NCI-H82 treated with DMSO at 0.1 percent for 48 hours (cell line): ENCODE results near the gene ZNF213.
"Not testable (repeated sequence)": the region's sequence is repeated elsewhere in the genome, so short reads cannot be mapped to it uniquely, and the experiment has no call there.

Source experiments
- DNase-seq: peaks from one replicate; lab custom pipeline; 2025; ENCODE audit not compliant: unreplicated experiment; lab: John Stamatoyannopoulos, UW

The ZNF213 gene

DNA sequence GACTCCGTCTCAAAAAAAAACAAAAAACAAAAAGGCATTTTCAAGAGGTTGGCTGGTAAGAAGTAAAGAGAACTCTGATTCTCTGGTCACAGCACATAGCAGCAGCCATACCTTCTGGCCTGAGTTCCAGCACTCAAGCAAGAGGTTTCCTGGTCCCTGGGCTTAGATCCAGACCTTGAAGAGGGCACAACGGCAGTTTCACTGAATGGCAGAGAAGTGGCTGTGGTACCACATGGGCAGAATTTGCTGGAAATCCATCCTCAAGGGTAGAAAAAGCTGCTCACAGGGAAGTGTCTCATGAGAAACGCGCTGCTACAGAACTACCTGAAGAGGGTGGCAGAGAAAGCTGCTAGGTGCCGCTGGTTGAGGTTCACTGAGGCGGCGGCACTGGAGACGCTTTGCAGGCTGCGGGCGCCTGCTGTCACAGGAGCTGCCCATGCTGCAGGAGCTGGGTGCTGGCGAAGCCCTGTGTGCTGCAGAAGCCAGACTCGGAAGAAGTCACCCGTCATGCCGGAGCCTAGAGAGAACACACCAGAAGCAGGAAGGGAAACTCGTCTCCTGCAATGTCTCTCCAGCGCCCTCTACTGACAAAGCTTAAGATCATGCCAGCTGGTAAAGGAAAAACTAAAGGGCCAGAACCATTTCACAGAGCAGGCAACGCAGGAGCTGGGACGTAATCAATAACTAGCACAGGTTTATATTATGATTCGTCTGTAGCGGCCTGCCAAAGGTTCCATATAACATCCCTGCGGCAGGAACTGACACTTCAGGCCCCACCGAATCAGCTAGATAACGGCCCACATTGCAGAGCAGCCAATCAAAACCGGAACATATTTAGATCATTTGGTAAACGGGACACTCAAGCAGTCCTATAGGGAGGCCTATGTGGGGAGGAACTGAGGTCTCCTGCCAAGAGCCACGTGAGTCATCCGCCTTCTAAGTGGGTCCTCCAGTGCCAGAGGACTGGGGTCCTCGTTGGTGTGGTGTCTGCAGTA lies 5.4 kb upstream of the ZNF213 start:
- peak; percentile 67 for DNase-seq

DNA sequence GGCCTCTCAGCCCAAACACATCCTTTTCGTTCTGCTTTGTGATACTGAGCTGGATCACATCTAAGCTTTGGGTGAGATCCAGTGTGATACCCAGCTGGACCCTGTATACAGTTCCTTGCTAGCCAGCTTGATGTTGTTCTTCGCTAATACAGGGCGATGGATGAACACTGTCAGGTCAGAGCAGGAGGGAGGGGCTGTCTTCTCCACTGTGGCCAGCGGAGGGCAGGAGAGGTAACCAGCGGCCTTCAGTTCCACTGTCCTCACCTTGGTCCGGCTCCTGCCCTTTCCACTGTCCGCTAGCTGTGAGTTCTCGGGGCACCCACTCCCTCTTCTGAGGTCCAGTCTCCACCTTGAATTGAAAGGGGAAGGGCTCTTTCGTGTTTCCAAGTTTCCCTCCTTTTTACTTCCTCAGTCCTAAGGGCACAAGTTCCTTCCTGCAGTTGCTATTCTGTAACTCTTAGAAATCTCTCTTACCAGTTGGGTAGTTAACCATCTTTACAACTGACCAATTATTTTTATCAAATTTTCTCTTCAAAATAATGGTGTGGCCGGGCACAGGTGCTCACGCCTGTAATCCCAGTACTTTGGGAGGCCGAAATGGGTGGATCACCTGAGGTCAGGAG lies 3.0 kb upstream of the ZNF213 start:
- peak; percentile 6 for DNase-seq

GRCh38 chr16:3133844-3134243 lies 985 bp upstream of the ZNF213 start:
- no peak for DNase-seq

- DNase-seq = peak; percentile 4
Observed at GRCh38 chr16:3135126-3135715, 392 bp downstream of the ZNF213 start.

GRCh38 chr16:3137267-3137666 lies 2.4 kb downstream of the ZNF213 start:
- no peak for DNase-seq

- no peak for DNase-seq
Observed at GRCh38 chr16:3138342-3138741, 3.5 kb downstream of the ZNF213 start.

DNA sequence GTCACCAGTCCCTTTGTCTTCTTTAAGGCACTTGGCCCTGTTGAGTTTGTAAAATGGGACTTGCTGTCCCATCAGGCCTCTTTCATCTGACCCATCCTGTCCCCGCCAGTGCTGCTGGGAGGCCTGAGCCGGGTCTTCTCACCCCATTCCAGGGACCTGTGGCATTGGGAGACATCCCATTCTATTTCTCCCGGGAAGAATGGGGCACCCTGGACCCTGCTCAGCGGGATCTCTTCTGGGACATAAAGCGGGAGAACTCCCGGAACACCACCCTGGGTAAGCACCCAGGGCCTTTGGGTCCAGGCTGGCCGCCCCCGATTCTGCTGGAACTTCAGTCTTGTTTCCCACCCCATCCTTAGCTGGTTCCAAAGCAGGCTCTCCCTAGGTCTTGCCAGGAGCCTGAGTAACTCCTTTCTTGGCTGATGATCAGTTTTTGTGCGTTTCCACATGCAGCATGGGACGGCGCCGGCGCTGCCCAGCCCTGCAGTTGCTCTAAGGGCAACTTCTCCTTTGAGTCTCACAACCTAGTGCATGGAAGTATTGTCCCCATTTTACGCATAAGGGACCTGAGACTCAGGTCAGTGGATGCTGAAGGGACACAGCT lies 4.1 kb downstream of the ZNF213 start:
- no peak for DNase-seq

DNA sequence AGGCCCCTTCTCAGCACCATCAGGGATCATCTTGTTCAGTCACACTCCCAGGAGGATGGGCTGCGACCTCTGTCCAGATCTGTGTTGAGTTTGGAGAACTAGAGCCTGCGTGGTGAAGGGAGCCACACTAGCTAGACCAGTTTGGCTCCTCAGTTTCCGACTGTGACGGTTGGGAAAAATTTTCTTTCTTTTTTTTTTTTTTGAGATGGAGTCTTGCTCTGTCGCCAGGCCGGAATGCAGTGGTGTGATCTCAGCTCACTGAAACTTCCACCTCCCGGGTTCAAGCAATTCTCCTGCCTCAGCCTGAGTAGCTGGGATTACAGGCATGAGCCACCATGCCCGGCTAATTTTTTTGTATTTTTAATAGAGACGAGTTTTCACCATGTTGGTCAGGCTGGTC lies 4.7 kb downstream of the ZNF213 start:
- DNase-seq = not testable (repeated sequence)

DNA sequence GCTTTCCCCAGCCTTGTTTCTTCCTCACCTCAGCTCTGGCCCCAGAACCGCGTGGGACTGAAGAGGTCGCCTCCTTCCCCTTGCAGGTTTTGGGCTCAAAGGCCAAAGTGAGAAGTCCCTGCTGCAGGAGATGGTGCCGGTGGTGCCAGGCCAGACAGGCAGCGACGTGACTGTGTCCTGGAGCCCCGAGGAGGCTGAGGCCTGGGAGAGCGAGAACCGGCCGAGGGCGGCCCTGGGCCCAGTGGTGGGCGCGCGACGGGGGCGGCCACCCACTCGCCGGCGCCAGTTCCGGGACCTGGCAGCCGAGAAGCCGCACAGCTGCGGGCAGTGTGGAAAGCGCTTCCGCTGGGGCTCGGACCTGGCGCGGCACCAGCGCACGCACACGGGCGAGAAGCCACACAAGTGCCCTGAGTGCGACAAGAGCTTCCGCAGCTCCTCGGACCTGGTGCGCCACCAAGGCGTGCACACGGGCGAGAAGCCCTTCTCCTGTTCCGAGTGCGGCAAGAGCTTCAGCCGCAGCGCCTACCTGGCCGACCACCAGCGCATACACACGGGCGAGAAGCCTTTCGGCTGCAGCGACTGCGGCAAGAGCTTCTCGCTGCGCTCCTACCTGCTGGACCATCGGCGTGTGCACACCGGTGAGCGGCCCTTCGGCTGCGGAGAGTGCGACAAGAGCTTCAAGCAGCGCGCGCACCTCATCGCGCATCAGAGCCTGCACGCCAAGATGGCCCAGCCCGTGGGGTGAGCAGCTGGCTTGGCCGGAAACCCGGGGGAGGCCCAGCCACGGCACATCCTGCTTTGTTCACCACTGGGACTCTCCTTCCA lies 6.0 kb downstream of the ZNF213 start:
- DNase-seq = no peak

DNA sequence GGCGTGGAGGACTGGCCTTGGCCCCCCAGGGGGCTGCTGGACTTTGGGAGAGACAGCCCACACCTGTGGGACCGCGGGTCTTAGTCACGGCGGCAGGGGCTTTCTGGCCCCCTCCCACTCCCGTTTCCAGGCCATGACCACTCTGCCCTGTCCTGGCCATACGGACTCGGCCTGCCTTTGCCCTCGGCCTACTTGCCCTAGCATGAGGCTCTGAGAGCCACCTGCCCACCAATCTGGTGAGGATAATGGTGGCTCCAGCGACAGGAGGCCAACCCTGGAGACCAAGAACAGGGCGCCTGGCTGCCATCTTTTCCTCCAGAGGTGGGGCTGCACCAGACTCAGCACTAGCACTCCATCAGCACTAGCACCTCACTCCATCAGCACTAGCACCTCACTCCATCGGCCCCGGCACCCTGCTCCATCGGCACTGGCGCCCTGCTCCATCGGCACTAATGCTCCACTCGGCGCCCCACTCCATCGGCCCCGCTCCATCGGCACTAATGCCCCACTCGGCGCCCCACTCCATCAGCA lies 7.0 kb downstream of the ZNF213 start:
- DNase-seq = no peak

- no peak for DNase-seq
Observed at GRCh38 chr16:3142327-3142726, 7.5 kb downstream of the ZNF213 start.

- DNase-seq = no peak
Observed at GRCh38 chr16:3142770-3143169, 7.9 kb downstream of the ZNF213 start.

DNA sequence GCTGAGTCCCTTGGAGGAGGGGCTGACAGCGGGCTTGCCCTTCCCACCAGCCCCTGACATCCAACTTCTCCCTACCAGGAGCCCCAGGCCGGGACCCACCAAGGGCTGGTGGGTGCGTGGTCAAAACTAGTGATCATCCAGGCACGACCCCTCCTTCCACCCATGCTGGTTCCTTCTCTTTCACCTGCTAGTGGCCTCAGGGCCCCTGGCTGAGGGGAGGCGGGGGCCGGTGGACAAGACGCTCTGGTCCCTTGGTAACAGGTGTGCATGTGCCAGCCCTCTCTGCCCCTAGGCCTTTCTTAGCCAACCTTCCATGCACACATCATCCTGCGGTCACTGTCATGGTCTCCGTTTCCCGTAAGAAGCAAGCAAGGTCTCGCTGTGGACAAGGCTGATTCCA lies 8.4 kb downstream of the ZNF213 start:
- no peak for DNase-seq

DNA sequence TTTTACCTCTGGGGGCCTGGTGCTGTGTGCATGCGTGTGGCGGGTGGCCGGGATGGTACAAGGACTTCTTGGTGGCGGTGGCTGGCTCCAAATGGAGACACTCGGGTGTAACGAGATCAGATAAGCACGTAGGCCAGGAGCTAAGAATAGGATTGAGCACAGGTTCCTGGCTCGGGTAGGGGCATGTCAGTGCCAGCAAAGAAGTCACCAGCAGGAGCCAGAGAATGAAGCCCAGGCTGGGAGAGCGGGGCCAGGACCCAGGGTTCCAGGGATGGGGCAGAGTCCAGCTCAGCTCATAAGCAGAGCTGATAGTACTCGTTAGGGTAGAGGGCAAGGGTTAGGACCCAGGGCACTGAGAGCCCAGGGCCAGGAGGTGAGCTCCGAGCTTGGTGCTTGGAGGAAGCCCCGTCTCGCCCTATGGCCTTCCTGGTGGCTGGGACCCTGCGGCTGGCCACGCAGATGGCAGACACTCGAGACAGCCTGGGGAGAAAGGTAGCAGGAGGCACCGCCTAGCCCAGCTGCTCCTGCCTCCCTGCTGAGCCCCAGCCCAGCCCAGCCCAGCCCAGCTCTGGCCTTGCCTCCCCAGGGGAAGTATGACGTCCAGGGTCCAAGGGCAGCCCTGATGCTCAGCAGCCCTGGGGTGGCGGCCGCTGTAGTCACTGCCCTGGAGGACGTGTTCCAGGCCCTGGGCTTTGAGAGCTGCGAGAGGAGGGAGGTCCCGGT lies 8.9 kb downstream of the ZNF213 start:
- DNase-seq = no peak

GRCh38 chr16:3144321-3144983 lies 9.6 kb downstream of the ZNF213 start:
- no peak for DNase-seq

DNA sequence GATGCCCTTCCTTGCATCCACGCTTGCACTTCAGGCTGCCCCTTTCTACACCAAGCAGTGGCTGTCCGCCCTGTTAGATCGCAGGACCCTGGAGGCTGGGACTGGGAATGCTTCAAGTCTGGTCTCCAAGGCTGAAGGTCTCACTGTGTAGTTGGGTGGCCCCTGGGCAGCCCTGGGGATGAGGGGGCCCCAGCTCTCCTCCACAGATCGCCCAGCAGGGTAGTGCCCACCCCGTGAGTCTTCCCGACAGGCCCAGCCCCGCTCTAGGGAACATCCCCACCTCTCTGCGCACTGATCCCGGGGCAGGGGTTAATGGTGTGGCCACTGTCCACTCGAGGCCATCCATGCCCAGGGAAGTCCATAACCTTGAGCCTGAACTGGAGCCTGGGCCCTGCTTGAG lies 10.3 kb downstream of the ZNF213 start:
- no peak for DNase-seq

DNA sequence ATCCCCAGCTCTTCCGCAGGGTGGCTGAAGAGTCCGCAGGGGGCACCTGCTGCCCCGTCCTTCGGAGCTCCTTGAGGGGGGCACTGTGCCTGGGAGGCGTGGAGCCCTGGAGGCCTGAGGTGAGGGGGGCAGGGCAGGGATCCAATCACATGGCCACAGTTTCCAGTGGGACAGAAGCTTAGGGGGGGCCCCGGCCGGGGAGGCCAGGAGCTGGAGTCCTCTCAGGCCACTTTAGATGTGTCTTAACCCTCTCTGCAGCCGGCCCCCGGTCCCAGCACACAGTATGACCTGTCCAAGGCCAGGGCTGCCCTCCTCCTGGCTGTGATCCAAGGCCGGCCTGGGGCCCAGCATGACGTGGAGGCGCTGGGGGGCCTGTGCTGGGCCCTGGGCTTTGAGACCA lies 10.8 kb downstream of the ZNF213 start:
- DNase-seq = no peak

DNA sequence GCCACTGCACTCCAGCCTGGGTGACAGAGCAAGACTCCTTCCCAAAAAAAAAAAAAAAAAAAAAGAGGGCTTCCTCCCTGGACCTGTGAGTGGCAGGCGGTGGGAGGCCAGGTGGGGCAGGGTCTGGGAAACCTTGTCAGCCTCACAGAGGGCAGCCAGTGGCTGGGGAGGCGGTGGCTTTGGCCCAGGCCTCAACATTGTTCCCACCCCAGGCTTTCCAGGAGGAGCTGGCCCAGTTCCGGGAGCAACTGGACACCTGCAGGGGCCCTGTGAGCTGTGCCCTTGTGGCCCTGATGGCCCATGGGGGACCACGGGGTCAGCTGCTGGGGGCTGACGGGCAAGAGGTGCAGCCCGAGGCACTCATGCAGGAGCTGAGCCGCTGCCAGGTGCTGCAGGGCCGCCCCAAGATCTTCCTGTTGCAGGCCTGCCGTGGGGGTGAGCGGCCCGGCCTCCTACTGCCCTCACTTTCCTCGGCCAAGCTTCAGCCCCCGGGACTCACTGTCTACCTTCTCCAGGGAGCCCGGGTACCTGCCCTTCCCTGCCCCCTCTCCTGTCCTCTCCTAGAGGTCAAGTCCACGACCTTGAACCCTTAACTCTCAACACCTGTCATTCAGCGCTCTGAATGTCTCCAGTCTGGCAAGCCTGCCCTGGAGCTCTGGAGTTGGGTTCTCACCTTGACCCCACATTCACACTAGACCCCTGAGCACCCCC lies 12.4 kb downstream of the ZNF213 start:
- no peak for DNase-seq

- no peak for DNase-seq
Observed at GRCh38 chr16:3147757-3148104, 12.9 kb downstream of the ZNF213 start.
